ENCODE measurements around the gene FNTB.

DNA sequence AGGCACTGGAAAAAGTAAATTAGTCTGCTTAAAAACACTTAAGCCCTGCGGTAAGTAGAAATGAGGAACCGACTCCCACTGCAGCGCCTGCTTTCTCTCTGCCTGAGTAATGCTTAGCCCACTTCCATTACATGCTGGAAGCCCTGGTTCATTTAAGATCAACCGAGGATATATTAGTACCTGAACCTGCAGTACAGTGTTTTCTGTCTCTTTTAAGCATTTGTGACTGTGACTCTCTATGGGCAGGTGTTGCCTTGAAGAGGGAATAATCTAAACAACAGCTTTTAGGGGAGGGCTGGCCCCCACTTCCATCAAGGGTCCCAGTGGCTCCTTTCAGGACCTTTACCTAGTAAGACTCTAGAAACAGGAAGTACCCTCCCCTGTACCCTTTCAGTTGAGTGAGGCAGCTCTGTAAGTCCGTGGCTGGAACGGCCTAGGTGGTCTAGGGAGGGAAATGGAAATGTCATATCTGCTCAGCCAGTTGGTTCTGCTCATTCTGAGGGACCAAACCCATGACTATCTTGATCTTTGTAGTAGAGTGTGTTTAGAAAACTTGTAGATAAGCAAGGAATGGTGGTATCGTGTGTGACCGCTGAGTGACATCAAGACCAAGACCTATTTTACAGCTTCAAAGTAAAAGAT, 56.2 kb downstream of the FNTB start:
- TF ChIP-seq CTCF (conservative IDR thresholded peaks at IDR 0.05; ENCODE audit: low read depth, low read length) (no peak), EZH2 (IDR thresholded peaks at IDR 0.05; ENCODE audit: low read length, unreplicated experiment) (no peak)

All from PC-3 (cell line).